ENCODE results near the gene PFKFB2.

Gene PFKFB2

DNA sequence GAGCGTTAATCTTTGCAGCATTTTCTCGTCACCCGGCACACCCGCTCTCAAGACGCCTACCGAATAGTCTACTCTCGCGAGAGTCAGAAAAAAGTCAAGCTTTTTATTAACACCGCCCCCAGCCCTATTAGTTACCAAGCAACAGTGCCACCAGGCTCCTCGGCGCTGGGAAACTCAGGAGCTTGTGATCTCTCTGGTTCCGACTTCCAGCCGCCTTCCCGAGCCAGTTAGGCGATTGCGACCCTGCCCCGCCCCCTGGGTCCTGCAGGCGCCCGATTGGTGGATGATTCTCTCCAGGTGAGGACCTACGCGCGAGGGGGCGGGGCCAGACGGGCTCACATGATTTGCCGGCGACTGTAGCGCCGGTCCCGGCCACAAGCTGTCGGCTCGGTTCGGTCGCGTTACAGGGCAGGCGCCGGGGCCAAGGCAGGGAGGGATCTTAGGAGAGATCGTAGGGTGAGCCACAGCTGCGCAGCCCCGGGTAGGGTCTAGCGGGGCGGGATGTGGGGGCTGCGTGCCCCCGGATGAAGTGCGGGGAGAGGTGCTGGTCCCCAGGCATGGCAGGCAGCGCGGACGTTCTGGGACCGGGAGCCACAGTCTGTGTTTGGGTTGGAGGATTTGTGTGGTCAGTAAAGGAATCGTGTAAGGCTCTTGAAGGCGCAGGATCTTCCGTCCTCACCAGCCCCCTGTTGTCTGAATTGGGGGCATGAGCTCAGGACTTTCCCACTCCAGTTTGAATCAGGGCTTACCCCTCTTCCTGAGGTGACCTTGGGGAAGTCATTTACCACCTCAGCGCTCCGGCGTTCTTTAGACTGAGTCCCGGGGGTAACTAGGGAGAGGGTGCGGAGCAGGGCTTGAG, at the start of gene PFKFB2:
TSS of gene PFKFB2 (plus strand) at position 365 of the 859 bp plus-strand sequence. CDS start 1,443 bp downstream, outside the sequence.
- DNase-seq (ENCODE audit: low read depth) = no peak

DNA sequence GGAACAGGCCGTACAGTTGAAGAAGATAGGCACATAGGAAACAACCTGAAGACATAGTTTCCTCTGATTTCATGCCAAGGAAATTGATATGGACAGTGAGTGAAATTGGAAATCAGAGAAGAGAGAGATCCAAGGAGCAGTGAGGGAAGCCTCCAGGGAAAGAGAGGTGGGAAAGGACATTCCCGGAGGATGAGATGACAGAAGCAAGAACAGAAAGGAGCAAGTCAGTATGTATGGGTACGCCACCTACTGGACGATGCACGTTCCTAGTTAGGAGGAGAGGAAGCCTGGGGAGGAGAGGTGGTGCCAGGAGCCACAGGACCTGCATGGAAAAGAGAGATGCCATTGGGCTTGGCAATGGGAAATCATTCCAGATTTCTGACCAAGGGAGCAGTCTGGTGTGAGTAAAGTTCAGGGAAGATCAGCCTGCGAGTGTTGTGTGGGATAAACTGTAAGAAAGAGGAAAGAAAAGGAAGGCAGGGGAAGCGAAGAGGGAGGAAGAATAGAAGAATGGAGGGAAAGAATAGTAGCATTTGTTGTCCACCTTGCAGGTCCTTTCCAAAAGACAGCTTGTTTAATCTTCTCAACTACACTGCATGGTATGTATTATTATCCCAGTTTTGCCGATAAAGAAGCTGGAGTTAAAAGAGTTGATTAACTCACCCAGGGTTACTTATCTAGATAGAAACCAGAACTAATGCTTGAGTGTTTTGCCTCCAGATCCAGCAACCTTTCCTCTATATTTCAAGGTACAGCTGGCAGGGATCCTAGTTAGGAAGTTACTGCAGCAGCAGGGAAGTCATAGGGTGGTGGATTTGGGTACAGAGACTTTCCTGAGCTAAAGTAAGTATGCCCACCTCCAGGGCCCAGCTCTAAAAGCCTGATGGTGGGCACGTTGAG, 47.9 kb upstream of the PFKFB2 start:
- no peak for DNase-seq (ENCODE audit: low read depth)

DNA sequence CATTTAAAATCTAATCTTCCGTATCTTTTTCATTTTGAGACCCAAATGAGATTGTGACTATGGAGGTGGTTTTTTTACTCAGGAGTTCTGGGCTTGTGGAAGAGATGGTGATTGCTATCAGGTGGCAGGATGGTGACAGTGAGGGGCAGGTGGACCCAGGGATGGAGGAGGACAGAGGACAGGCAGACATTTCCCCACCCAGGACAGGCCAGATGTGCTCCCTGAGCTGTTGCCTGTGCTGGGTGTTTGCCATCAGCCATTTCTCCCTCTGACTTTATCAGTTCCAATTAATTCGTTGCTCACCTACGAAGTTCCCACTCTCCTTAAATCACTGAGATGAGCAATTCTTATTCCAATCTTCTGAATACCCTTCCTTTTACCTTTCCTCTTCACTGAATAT, 47.0 kb upstream of the PFKFB2 start:
- DNase-seq (ENCODE audit: low read depth) = no peak

DNA sequence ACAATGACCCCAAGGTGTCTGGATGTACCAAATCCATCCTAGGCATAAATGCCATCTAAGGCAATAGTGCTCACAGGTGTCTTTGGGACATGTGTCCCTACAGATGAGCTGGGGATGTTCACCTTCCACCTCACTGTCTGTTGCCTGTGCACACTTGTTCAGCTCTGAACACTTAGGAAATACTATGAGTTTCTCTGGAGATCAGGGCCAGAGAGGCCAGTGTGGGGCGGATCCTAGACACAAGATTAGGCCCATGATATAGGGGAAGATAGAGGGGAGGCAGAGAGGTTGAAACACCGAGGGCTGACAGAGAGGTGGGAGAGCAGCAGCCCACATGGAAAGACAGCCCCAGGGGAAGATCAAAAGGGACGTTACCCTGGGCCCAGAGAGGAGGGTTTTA, 46.2 kb upstream of the PFKFB2 start:
- no peak for DNase-seq (ENCODE audit: low read depth)

DNA sequence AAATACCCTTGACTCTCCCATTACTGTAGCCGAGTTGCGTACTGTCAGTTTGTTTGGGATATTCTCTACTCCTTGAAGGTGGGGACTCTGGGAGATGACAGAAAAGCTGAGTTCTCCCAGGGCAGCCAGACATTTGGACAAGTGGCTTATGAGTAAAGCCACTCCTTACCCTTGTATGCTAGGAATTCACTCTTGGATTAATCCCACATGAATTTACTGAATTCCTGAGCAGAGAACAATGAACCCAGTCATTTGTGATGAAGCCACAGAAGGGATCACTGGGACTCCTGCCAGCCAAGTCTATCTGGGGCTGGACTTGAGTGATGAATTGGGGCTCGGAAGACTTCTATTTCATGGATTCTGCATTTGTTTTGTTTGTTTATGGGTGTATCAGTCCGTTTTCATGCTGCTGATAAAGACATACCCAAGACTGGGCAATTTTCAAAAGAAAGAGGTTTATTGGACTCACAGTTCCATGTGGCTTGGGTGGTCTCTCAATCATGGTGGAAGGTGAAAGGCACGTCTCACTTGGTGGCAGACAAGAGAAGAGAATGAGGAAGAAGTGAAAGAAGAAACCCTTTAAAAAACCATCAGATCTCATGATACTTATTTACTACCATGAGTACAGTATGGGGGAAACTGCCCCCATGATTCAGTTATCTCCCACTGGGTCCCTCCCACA, 45.6 kb upstream of the PFKFB2 start:
- peak; percentile 96 for DNase-seq (ENCODE audit: low read depth)

DNA sequence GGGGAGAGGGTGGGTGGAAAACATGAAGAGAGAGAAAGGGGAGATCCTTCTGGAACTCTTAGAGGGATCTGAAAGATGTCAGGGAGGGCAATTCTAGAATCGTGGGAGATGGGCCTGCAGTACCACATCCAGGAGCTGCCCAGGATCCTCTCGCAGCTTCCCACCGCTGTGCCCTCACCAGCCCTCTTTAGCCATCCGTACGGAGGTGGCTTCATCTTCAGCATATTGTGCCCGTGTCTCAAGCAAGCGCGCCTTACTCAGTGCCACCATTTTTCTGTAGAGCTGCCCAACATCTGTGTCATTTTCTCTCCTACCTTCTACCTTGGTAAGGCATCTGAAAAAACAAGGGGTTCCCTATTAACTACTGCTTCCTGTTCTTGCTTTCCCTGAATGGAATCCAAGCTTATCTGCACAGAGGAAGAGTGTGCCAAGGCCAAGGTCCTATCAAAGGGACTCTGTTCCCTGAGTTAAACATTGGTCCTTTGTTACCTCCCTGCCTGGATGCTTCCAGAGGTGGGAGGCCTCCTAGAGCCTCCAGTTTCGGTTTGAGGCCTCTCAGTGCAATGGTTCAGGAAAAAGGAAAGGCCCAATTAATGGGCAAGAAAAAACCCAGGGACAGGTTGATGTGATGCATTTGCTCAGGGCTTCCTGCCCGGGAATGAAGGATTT, 43.8 kb upstream of the PFKFB2 start:
- no peak for DNase-seq (ENCODE audit: low read depth)

DNA sequence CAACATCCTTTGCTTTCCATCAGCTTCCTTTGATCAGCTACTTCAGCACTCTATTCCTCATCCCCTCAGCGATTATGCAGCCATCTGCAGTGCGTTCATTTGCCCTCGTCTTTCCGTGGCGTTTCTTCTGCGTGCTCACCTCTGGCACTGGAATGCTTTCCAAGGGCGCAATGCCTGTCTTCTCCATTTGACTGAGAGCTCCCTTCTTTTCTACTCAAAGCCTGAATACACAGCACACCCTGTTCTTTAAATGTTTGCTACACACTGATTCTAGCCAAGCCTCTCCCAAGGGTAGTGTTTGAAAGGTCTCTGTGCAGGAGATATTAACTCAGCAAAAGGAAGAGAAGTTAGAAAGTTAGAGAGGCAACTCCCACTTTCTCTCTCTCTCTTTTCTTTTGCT, 43.1 kb upstream of the PFKFB2 start:
- no peak for DNase-seq (ENCODE audit: low read depth)

- no peak for DNase-seq (ENCODE audit: low read depth)
Observed at GRCh38 chr1:207010726-207011125, 42.3 kb upstream of the PFKFB2 start.

DNA sequence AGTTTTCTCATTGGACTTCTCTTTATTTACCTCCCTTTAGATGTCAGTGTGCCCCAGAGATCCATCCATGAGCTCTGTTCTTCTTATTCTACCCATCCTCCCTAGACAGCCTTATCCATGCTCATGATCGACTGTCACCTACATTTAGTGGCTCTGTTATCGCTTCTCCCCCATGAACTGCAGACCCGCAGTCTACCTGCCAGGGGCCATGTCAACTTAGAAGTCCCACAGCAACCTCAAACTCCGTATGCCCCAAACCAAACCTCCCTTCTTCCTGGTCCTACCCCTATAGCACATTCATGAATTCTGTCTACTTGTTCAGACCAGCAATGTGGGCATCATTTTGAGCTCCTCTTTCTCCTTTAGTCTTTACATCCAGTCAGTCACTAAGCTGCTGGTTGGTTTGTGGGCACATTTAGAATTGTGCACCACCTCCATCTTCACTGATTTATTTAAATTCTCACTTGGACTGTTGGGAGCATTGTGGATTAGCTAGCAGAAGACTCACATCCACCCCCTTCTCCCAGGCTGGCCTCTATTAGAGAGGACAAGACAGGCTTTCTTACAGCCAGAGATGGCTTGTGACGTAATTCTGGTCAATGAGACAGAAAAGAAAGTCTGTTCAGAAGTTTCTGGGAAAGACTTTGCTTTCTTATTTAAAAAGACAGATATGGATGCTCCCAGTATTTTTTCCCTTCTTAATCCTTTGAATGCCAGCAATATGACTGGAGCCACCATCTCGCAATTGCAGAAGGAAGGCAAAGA, 39.6 kb upstream of the PFKFB2 start:
- no peak for DNase-seq (ENCODE audit: low read depth)

GRCh38 chr1:207014728-207015127, 38.3 kb upstream of the PFKFB2 start:
- DNase-seq (ENCODE audit: low read depth) = no peak

- DNase-seq (ENCODE audit: low read depth) = no peak
Observed at GRCh38 chr1:207015791-207016190, 37.3 kb upstream of the PFKFB2 start.

GRCh38 chr1:207017615-207018559, 35.2 kb upstream of the PFKFB2 start:
- DNase-seq (ENCODE audit: low read depth) = no peak

DNA sequence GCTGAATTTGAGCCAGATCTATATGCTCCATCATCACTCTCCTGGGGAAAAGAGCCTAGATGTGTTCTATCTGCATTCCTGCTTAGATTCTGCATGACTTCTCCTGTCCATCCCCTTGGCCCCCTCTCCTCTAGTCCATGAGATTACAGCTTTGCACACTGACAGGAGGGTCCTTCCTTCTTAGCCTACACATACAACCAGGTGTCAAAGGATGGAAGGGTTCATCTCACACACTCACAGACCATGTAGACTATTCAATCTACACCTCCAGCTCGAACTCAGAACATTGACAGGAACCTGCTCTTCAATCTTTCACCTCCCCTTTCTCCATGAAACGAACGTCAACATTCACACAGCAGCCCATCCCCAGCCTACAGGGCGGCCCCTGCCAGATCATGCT, 34.4 kb upstream of the PFKFB2 start:
- DNase-seq (ENCODE audit: low read depth) = no peak

GRCh38 chr1:207019161-207019560, 33.9 kb upstream of the PFKFB2 start:
- no peak for DNase-seq (ENCODE audit: low read depth)

- DNase-seq (ENCODE audit: low read depth) = no peak
Observed at GRCh38 chr1:207019661-207020060, 33.4 kb upstream of the PFKFB2 start.

DNA sequence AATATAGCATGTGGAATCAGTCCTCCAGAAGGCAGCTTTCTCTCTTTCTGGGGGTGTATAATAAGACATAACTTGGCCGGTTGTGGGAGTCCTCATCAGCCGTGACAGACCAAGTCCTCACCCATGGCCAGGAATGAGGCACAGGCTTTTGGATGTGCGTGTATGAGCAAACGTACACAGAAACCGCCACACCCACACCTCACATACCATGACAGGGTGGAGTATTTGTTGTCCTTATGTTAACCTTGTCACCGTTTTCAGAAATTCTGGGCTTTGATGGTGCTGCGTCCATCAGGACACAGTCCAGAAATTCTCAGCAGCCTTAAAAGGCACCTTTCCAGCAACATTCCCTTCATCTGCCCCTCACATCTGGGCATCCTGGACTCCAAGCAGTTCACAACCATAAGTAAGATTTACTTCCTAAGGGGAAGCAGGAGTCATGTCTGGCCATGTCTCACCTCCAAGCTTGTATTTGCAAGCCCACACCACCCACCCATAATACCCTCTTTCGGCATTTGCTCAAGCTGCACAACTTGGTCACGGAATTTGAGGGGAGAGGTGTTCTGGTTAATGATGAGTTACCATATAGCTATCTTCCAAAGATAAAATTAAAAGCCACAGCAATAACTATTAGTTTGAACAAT, 32.9 kb upstream of the PFKFB2 start:
- no peak for DNase-seq (ENCODE audit: low read depth)

DNA sequence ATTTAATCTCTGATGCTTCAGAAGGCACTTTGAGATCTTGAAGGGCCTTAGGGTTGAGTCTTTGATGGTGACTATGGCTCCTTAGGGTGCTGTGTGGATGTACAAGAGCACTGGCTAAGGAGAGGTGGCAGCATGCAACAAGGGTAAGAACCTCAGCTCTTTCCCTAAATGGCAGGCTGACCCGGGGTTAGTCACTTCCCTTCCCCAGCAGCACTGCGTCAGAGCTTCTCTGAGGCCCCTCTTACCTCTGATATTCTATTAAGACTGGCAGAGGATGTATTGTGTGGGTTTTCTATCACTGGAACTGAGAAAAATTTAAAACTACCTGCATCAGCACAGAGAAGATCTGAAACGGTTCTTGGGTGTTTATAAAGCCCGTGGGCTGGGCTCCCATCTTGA, 32.4 kb upstream of the PFKFB2 start:
- no peak for DNase-seq (ENCODE audit: low read depth)

DNA sequence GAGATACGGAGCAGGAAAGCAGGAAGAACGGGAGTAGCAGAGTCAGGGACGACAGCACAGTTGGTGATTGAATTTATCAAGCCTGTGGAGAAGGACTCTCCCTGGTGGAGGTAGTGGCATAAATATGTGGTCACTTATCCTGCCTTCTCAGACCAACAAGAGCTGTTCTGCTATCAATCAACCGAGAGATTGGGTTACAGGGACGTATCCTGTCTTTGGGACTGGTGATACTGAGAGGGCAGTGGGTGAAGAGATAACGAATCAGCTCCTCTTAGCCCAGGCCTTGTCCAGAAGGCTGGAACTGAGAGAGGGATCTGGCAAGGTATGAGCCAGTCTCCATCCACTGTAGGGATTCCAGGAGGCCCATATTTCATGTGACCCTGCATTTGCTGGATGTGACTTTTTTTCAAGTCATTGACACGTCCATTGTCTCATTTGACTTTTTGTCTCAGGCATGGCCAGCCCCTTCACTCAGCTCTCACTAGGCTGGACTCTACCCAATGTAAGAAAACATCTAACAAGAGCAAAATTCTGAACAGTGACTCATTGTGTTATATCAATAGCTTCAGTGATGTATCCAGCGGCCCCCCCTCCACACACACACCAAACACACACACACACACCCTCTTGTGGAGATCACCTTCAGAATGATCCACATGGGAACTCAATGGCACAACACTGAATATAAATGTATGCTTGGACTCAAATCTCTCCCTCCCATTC, 31.8 kb upstream of the PFKFB2 start:
- DNase-seq (ENCODE audit: low read depth) = no peak
